Subcutaneous adipose tissue (tissue), 4 donors: ENCODE measurements around the gene CTRL. TPM values are rescaled to one million over a fixed set of nuclear protein-coding genes. Genes with fewer than 3 reads are reported as not detected.

Experiments
- total RNA-seq, 4 donors: library from RNA; depleted of rRNA; stranded (reverse); fragments of >200 nt; gene quantifications; one replicate each; pipeline ENCODE4 v1.1.0, GENCODE V29; 2016
- TF ChIP-seq, protein P1 (sequence below): fragments of 450-650 bp; IDR thresholded peaks from one replicate; pipeline ENCODE4 v1.5.1; 2016; ENCODE audit warnings: low read depth, mild to moderate bottlenecking, control low read depth, antibody characterized with exemption, moderate library complexity

CTRL gene
- total RNA-seq: 1 to 10 TPM in 1 of 4 donors, under 1 TPM in 2, not detected in 1; 0.85 to 4.1 (median 0.88) TPM

DNA sequence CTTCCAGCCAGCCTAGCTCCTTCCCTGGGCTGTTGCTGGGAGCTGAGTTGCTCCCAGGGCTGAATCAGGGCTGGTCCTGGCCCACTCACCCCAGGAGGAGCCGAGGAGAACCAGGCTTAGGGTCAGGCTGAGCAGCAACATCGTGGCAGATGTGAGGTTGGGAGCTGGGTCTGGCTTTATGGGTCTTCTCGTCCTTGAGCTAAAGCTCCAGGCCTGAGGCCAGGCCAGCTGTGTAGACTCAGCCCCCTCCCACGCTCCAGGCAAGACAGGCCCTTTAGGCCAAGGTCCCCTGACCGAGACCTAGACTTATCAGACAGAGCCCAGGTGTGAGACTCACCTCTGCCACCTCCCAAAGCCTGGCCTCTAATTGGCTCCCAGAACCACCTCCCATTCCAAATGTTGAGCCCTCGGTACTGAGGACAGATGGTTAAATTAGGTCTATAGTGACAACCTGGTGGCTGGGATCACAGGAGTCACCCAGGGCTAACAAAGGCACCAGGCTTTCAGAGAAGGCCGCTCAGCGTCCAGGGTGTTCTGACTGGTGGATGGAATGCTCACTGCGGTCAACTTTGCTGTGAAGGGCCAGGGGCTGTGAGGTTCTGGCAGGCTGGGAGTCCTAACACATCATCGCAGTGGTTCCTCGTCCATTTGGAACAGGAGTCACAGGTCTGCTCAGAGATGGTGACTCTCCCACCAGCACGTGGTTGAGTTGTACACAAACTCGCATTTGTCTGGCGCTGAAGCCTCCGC is at the start of gene CTRL:
Gene CTRL, minus strand, starts transcription at position 151 of the 750 bp plus-strand sequence. Its CDS starts 10 bp downstream, at position 141.
- TF ChIP-seq, protein P1, sequence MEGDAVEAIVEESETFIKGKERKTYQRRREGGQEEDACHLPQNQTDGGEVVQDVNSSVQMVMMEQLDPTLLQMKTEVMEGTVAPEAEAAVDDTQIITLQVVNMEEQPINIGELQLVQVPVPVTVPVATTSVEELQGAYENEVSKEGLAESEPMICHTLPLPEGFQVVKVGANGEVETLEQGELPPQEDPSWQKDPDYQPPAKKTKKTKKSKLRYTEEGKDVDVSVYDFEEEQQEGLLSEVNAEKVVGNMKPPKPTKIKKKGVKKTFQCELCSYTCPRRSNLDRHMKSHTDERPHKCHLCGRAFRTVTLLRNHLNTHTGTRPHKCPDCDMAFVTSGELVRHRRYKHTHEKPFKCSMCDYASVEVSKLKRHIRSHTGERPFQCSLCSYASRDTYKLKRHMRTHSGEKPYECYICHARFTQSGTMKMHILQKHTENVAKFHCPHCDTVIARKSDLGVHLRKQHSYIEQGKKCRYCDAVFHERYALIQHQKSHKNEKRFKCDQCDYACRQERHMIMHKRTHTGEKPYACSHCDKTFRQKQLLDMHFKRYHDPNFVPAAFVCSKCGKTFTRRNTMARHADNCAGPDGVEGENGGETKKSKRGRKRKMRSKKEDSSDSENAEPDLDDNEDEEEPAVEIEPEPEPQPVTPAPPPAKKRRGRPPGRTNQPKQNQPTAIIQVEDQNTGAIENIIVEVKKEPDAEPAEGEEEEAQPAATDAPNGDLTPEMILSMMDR: no peak

DNA sequence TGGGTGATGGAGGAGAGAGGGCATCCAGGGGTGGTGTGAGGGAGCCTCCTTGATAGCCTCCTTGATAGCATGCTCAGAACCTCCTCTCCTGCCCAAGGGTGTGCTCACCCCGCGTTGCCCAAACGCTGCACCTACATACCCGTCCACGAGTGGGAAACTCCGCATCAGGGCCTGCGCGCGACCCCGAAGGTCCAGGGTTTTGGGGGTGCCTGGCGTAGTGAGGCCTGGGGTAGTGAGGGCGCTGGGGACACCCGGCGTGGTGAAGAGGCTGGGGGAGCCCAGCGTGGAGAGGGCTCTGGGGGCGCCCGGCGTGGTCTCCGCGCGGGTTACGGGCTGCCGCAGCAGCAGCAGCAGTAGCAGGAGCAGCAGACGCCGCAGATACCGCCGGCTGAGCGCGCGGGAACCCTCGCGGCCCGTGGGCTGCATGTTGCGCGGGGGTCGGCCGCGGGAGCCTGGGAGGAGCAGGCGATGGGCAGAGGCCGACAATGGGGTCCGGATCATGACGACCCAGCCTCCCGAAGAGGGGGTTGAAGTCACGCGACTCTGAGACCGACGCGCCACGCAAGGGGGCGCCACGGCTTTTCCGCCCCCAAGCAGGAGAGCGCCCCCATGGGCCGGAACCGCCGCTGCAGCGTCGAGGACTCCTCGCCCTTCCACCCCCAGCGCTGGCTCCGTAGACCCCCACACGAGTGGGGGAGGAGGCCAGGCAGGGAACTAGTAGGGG is 48.5 kb upstream of the CTRL start, which contains the start of gene DPEP3:
Gene DPEP3, minus strand, starts transcription at position 545 of the 724 bp plus-strand sequence. Its CDS starts 119 bp downstream, at position 426.
- TF ChIP-seq, protein P1: no peak

DNA sequence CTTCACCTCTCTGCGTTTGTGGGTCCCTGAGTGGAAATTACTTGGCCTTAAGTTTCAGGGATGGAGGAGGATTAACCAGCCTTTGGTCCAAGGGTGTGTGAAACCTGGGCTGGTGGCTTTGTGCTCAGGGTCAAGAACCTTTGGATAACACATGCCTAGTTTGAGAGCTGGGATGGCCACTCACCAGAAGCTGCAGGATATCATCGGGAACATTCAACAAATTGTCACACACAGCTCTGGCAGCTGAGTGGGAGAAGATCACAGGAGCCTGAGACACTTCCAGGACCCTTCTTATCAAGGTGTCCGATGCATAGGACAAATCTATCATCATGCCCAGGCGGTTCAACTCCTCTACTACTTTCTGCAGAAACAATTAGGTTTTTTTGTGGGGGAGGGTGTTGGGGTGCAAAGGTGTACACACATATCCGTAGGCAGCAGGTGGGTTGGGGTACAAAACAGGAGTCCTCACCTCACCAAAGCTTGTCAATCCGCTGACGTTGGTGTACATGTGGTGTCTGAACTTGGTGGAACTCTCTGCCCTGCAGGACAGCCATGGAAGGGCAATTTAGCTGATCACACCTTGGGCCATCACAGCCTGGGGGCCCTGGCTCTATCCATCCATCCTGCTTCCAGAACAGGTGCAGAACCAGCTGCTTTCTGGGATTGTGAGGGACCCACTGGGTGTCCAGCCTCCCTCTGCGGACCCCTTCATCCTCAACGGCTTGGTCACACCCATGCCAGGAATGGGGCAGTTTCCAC is 46.0 kb upstream of the CTRL start:
- TF ChIP-seq, protein P1: no peak

DNA sequence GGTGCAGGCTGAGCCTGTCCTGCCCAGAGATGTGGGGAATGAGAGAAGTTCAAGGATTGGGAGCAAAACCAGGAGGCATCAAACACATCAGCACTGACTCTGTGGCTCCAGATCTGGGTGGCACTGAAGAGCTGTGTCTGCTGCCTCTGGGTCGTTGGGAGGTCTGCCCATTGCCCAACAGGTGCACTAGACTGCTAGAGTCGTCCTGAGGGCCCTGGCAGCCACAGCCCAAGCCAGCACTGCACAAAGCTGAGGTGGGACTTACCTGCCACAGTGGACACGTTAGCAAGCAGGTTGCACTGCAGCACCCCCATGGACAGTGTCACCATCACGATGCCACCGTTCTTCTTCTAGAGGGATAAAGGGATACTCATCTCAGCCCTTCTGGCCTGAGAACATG is 45.3 kb upstream of the CTRL start:
- TF ChIP-seq, protein P1: no peak

DNA sequence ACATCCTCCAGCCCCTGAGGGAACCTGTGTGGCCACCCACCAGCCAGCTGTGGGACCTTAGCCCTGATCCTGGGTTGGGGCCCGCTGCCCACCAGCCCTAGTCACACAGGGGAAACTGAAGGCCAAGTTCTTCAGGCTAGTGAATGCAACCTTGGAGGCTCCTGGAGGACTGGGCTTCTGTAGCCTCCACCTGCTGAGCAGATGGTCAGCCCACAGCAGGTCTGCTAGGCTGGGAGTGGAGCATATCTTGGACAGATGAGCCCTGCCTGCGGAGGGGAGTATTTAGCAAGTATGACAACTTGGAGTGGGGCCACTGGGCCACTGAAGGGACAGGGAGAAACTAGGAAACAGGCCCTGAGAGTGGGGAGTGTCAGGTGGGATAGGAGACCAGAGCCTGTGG is 44.5 kb upstream of the CTRL start:
- TF ChIP-seq, protein P1: no peak

- TF ChIP-seq, protein P1: no peak
Observed at GRCh38 chr16:67975321-67976105, 43.9 kb upstream of the CTRL start.
